ENCODE data around the gene PI4KB.

- no peak for TF ChIP-seq CTCF (IDR thresholded peaks at IDR 0.05)
- TF ChIP-seq POLR2A (IDR thresholded peaks at IDR 0.05) = no peak
Measured at GRCh38 chr1:151255381-151255780, 71.8 kb downstream of the PI4KB start.

Measured in breast epithelium (tissue), 3 donors.